ENCODE data around the gene HPSE.

Gene HPSE

DNA sequence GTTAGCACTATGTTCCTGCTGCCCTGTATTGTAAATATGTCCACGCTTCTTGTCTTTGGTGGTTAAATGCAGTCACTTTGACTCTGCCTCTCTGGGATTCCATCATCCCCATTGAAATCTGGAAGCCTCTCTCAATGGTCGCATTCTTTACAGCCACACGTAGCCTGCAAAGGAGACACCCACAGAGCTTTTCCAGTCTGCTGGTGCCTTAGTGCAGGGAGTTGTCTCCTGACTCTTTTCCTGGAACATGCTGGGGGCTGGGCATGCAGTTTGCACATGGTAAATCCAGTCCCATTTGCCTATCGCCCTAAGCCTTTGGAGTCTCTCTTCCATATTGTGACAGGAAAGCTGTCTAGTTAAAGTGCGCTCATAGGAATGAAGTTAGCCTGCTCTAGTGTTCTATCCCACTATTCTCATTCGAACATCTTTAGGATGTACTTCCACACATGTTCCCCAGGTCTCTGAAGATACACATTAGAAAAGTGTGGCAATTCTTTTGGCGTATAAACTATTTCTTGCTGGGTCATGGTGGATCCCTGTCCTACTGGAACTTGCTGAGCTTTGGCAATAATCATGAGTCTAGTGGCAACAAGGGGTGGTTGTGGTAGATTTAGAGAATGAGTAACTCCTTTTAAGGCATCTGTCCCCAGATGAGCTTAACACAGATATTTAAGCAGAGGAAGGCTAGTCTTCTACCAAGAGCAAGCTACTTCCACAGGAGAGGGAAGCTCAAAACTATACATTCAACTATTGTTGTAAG lies 83.8 kb downstream of the HPSE start:
- DNase-seq (ENCODE audit: low read depth in 2 of 2, low spot score in 1 of 2): no peak

DNA sequence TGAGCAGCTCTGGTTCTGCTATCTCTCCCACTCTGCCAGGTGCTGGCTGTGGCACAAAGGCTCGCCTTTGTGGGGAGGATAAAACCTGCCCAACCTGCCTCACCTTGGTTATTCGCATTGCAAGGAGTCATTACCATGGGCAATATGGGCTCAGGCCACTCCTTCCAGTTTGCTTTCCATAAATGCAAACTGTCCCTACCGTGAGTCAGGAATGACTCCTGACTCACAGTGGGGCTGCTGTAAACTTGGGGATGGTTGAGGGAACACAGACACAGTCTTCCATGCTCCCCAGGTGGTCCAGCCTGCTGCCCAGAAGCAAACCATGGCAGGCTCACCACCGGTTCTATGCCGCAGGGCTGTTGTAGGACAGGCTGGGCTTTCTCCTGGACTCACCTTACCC lies 86.2 kb downstream of the HPSE start:
- no peak for DNase-seq (ENCODE audit: low read depth in 2 of 2, low spot score in 1 of 2)

DNA sequence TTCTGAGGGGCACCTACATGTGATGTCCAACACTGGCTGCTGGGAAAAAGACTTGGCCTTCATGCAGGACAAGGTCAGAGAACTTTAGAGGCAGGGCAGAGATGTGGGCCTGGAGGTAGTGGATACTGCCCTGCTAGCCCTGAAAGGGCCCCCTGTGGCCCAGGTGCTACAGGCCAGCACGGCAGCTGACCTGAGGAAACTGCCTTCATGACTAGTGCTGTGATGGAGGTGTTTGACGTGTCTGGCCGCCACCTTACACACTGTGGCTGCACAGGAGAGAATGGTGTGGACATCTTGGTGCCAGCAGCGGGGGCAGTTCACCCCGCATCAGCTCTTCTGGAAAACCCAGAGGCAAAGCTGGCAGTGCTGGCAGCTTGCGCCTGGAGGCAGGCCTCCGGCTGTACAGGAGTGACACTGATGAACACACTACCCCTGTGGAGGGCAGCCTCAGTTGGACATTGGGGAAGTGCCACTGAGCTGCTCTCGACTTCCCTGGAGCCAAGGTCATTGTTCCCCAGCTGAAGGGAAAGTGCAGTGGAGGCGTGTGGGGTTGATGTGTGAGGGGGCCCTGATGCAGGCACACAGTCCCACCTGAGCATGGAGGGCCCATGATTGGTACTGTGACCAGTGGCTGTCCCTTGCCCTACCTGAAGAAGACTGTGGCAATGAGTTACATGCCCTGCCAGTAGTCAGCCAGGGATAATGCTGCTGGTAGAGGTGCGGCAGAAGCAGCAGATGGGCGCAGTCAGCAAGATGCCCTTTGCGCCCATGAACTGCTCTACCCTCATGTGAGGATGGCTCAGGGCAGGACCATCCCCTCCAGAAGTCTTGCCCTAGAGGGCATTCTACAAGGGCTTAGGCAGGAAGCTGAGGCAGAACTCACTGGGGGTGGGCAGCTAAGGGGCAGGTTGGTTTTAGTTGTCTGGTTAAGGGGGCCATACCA lies 87.0 kb downstream of the HPSE start:
- no peak for DNase-seq (ENCODE audit: low read depth in 2 of 2, low spot score in 1 of 2)

Measured in stimulated activated CD8-positive, alpha-beta memory T cell treated with anti-CD3 and anti-CD28 coated beads, Interleukin-4, amount 100 ng/mL, for 1 hour (primary cell).